Activated T-cell treated with anti-CD3 and anti-CD28 coated beads for 1 hour (primary cell): ENCODE data around the gene GZMB.
"Not testable (repeated sequence)": the region's sequence is repeated elsewhere in the genome, so short reads cannot be mapped to it uniquely, and the experiment has no call there.

Source experiments
- DNase-seq: peaks from one replicate; pipeline ENCODE4 v3.0.0-alpha.2; 2020; ENCODE audit warnings: low read depth

GZMB gene

DNA sequence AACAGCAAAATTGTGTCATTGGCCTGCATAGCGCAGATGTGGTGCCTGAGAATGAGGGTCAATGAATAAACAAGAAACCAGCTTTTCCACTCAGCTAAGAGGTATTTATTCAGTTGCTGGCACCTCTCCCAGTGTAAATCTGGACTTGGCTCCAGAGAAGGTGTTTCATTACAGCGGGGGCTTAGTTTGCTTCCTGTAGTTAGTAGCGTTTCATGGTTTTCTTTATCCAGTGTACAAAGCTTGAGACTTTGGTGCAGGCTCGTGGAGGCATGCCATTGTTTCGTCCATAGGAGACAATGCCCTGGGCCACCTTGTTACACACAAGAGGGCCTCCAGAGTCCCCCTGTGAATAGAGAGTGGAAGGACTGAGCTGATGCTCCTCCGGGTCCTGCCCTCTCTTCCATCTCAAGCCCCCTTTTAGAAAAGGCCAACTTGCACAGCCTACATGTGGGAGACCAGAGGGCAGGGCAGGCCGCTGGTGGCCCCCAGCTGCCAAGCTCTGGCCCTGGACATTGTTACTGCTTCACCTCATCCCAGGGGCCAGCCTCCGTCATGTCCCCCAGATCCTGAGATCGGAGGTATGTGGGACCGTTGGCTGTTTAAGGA is 3.0 kb downstream of the GZMB start:
- no peak for DNase-seq

DNA sequence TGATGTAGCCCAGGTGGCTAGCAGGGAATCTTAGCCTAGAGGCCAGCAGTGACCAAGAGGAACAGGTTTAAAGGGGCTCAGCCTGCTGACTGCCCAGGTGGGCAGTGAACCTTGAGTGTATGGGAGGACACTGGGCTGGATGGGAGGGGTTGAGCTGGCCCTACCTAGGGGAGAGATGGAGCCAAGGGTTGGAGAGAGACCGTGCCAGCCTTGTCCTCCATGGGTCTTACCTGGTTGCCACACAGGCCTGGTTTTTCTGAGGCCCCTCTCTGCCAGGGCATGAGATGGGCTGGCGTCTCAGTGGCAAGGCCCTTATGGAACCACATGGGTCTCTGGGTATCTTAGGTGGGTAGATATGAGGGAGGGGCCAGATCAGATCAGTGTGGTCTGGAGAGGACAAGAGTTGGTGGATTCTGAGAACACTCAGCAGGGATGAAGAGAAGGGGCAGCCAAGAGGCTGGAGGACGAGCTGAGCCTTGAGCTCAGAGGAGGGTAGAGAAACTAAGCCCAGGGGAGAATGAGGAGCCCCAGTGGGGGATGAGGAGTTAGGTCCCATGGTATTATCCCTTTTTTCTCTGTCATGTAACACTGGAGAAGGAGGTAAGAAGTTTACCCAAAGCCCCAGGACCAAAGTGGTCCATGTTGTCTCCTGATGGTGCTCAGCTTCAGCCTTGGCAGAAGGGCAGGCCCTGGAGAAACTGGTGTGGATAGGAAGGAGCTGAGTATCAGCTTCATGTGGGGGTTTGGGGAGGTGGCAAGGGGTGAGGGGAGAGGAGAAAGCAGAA is 3.7 kb downstream of the GZMB start:
- DNase-seq, result no peak

GRCh38 chr14:24629521-24629920 is 4.5 kb downstream of the GZMB start:
- DNase-seq, result no peak

DNA sequence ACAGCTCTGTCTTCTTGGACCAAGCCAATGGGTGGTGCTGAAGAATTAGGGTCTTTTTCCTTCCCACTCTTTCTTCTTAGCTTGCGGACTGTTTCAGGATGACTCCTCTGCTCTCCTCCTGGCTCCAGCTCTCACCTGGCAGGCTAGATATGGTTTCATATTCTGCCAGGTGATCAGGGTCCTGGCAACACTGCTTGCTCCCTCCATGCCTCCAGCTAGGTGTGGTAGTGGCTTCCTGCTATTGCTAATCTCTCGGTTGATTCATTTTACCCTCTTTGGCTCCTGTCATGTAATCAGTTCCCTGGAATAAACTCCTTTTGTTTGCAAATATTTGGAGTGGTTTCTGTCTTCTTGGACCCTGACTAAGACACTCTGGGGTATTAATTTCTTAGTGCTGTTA is 20.2 kb downstream of the GZMB start:
- DNase-seq, result no peak

- no peak for DNase-seq
Measured at GRCh38 chr14:24613241-24613640, 20.7 kb downstream of the GZMB start.

DNA sequence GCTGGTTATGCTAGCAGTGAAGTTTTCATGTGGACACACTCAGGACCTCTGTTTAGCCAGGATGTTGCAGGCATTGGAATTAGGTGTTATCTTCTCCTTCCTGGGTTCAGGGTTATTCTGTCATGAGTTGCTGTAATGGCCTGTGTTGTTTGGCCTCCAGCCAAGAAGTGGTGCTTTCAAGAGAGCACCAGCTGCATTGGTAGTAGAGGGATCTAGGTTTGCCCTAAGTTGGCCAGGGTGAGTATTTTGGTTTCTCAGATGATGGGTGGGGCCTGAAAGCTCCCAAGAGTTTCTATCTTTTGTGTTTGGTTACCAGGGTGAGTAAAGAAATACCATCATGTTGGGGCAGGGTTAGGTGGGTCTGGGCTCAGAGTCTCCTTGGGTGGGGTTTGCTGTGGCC is 21.8 kb downstream of the GZMB start:
- DNase-seq, result no peak

GRCh38 chr14:24609655-24610344 is 24.2 kb downstream of the GZMB start, which contains the start of gene GZMH:
TSS of gene GZMH (minus strand) at chr14:24609685. CDS start at chr14:24609613, 72 bp downstream.
- DNase-seq, result no peak

DNA sequence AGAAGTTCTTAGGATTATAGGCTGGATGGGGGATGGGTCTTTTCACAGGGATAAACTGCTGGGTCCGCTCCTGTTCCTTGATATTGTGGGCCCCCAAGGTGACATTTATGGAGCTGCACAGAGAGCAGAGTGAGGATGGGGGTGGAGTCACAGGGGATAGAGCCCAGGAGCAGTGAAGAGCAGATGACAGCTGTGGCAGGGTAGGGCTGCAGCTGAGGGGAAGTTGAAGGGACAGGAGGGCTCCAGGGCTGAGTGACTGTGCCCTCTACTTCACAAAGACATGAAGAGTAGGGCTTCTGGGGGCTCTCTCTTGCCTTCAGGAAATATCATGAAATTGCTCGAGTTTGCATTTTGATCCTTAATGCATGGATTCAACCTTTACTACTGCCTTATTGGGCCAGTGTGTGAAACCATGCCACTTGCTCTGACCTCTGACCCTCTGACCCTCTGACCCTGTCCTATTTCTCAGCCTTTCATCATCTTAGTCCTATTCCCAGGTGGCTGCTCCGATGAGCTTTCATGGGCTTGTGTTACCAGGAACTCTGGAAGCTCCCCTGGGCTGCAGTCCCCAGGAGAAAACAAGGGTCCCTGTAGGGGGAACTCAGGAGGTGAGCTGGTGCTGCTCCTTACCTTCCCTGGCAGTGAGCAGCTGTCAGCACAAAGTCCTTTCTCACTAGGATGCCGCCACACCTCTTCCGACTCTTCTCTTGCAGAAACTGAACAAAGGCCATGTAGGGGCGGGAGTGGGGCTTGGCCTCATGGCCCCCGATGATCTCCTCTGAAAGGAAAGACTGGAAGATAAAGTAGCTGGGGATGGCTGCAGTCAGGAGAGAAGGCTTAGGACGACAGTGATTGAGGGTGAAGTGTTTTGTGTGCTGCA is 26.1 kb downstream of the GZMB start:
- DNase-seq, result no peak

GRCh38 chr14:24607081-24607480 is 26.9 kb downstream of the GZMB start:
- no peak for DNase-seq

- DNase-seq, result no peak
Measured at GRCh38 chr14:24606297-24606696, 27.7 kb downstream of the GZMB start.

DNA sequence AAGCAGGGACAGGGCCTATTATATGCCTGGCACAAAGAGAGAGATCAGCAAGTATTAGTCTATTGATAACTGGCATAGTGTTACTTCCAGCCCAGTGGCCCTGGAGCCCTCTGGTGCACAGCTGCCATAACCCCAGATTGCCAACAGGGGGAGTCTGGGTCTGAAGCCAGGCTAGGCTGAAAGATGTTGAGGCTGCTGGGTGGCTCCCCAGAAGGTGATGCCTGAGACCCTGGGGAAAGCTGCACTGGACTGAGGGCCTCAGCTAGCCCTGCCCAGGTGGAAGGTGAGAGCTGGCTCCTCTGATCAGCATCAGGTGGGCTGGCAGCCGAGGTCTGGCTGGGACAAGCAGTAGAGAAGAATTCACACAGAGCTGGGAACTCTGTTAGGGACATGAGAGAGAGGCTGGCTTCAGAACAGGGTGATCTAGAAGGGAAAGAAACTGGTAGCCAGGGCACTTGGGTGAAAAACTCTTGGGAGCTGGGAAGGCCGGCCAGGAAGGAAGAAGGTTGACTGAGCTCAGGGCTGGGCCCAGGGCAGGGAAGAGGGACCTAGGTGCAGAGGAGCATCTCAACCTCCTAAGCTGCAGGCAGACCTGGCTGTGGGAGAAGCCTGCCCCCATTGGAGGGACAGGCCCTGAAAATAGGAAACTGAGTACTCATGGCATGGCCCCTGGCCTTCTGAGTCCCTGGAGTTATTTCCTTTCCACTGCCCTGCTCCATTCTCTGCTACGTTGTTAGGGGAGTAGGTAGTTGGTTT is 28.4 kb downstream of the GZMB start:
- peak; percentile 47 for DNase-seq

GRCh38 chr14:24597403-24597802 is 36.6 kb downstream of the GZMB start:
- no peak for DNase-seq

DNA sequence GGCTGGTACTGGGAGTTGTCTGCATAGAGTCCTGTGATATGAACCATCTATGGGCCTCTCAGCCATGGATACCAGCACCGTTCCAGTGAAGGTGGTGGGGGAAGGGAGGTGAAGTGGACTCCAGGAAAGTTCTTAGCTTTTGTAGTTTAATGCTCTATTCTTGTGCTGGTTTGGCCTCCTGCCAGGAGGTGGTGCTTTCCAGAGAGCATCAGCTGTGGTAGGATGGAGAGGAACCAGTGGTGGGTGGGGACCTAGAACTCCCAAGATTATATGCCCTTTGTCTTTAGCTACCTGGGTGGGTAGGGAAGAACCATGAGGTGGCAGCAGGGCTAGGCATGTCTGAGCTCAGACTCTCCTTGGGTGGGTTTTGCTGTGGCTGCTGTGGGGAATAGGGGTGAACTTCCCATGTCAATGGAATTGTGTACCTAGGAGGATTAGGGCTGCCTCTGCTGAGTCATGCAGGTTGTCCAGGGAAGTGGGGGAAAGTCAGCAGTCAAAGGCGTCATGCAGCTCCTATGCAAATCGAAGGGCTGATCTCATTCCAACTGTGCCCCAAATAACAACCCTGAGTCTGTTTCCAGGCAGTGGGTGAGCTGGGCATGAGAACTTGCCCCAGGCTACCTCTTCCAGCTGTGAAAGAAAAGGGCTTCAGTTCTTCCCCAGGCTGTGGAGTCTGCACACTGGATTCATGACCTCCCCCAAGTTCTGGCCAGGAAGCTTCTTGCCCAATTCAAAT is 38.7 kb downstream of the GZMB start:
- no peak for DNase-seq

DNA sequence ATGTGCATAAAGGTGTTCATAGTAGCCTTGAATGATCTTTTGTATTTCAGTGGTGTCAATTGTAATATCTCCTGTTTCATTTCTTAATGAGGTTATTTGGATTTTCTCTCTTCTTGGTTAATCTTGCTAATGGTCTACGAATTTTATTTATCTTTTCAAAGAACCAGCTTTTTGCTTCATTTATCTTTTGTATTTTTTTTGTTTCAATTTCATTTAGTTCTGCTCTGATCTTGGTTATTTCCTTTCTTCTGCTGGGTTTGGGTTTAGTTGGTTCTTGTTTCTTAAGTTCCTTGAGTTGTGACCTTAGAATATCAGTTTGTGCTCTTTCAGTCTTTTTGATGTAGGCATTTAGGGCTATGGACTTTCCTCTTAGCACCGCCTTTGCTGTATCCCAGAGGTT is 43.0 kb downstream of the GZMB start:
- not testable (repeated sequence) for DNase-seq

DNA sequence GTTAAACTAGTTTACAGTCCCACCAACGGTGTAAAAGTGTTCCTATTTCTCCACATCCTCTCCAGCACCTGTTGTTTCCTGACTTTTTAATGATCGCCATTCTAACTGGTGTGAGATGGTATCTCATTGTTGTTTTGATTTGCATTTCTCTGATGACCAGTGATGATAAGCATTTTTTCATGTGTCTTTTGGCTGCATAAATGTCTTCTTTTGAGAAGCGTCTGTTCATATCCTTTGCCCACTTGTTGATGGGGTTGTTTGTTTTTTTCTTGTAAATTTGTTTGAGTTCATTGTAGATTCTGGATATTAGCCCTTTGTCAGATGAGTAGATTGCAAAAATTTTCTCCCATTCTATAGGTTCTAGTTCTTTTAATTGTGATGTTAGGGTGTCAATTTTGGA is 49.6 kb downstream of the GZMB start:
- not testable (repeated sequence) for DNase-seq
